ENCODE data around the gene CSRP3. TPM values are rescaled to one million over a fixed set of nuclear protein-coding genes. Genes with fewer than 3 reads are reported as not detected.

CSRP3 gene
- total and polyA plus RNA-seq, 9 of the 15 experiments (the other 6 are each of a cell fraction or from before 2014, with no cell fraction given), result 0.14 TPM; not detected in 8

DNA sequence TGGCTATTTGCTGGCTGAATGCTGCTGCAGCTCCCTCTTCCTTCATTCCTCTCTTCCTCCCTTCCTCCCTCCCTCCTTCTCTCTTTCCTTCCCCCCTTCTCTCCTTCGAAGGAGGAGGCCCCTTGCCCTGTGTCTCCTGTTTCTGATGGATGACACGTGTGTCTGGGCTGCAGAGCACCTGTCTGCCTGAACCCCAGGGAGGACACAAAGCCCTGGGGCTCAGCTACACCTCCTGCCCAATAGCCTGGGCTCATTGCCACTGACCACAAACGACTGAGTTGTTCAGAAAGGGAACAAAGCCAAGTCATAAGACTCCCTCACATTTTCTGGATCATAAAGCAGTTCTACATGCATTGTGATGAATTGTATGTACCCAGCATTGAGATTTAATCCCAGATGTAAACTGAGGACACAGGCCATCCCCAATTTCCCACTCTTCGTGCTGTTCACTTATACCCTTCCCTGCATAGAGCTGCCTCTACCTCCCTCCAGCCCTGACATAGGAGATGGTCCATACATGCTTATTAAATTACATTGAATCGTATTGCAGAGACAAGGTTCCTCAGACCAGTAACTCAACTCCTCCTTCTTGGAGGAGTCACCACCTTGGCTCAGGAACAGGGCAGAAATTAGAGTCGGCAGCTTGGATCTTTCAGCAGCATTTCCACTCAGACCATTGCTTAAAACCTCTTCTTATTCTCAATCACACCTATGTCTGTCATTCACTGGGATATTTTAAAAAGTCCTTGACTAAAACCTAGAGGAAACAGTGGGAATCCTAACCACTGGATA is 1.2 kb downstream of the CSRP3 start:
- H3K9me3 ChIP-seq (replicated peaks; ENCODE audit: control insufficient read depth, insufficient read depth, low read depth, low read length), result no peaks in the 10 kb centered on the region
- DNase-seq (ENCODE audit: extremely low read depth in 1 of 4, low spot score in 3 of 4) (no peak), ATAC-seq (no peak), FAIRE-seq (no peak)
- peaks cover 12 to 16% of the 10 kb centered on the region in 2 experiments; a peak in 4 of 5 replicates for H3K27me3 ChIP-seq (ENCODE audit: control insufficient read depth in 2 of 2, insufficient read depth in 2 of 2, low read length in 2 of 2)
- WGBS (ENCODE audit: insufficient coverage, low coverage, missing lambda C conversion rate), result 5% methylated on average over 5 of the region's 6 CpGs
- ChIA-PET POLR2A (interaction anchor here (1.0 to 1.6 kb wide), 2 partner anchors 14 kb away, joined by 4 read pairs; no protein-coding TSS in a partner anchor), CTCF (ENCODE audit: low intra/inter-chr PET ratio) (no interaction called here)
- no peaks in the 10 kb centered on the region; a peak in 1 of 5 replicates for H3K4me1 ChIP-seq (replicated peaks in 1 of 2; ENCODE audit: control insufficient read depth in 2 of 2, insufficient read depth in 2 of 2, low read length in 2 of 2)
- TF ChIP-seq ZSCAN32 (CRISPR knock-in tag; IDR thresholded peaks at IDR 0.05) (no peak), MAZ (CRISPR knock-in tag; conservative IDR thresholded peaks at IDR 0.05 in 1 of 2, IDR thresholded peaks at IDR 0.05 in 1 of 2) (0 out of 4 replicates have a peak, but pooled peaks of 1 of the 2 experiments have one; percentile 11), TAF1 (IDR thresholded peaks at IDR 0.05; ENCODE audit: control insufficient read depth, extremely low read depth, insufficient read depth, low read length, severe bottlenecking) (no peak), SMAD3 (CRISPR knock-in tag; conservative IDR thresholded peaks at IDR 0.05) (no peak), ZNF766 (CRISPR knock-in tag; conservative IDR thresholded peaks at IDR 0.05) (0 out of 2 replicates have a peak, but pooled peaks have one; percentile 36)
- TF ChIP-seq, protein P1, sequence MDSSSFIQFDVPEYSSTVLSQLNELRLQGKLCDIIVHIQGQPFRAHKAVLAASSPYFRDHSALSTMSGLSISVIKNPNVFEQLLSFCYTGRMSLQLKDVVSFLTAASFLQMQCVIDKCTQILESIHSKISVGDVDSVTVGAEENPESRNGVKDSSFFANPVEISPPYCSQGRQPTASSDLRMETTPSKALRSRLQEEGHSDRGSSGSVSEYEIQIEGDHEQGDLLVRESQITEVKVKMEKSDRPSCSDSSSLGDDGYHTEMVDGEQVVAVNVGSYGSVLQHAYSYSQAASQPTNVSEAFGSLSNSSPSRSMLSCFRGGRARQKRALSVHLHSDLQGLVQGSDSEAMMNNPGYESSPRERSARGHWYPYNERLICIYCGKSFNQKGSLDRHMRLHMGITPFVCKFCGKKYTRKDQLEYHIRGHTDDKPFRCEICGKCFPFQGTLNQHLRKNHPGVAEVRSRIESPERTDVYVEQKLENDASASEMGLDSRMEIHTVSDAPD (CRISPR knock-in tag; IDR thresholded peaks at IDR 0.05), result no peak
- H3K9me1 ChIP-seq (ENCODE audit: control insufficient read depth, insufficient read depth, low read length), result no peaks in the 10 kb centered on the region
- no peaks in the 10 kb centered on the region for H3K79me2 ChIP-seq (ENCODE audit: control insufficient read depth, insufficient read depth, low read length)
- in situ Hi-C loops (cut with MboI) (no loop called here), intact Hi-C loops (cut with micrococcal nuclease) (no loop called here)
- BruUV-seq (replicated peaks), result no TSS peak
- no peak overlapping the region for H2AFZ ChIP-seq (ENCODE audit: low read depth, low read length)
- no peak overlapping the region for H3K9ac ChIP-seq (ENCODE audit: insufficient read depth in 1 of 2, low read depth in 2 of 2, low read length in 2 of 2)
- no peak overlapping the region for H3K4me2 ChIP-seq (ENCODE audit: insufficient read depth, low read length)
- H3K4me3 ChIP-seq, result no peak overlapping the region
- H4K20me1 ChIP-seq (replicated peaks; ENCODE audit: control insufficient read depth, insufficient read depth, low read length), result no peaks in the 10 kb centered on the region
- H3K36me3 ChIP-seq (ENCODE audit: control insufficient read depth, insufficient read depth, low read length), result no peaks in the 10 kb centered on the region
- H3K27ac ChIP-seq (ENCODE audit: extremely low read depth, low read depth, low read length), result no peak overlapping the region
